Nephron progenitor cell (in vitro differentiated cells): ENCODE results near the gene TFDP2.

Experiments used
- DNase-seq: peaks from one replicate; pipeline ENCODE4 v3.0.0; 2021
- H3K27ac Mint-ChIP-seq: 2 replicates; pipeline ENCODE4 v1.8.0; 2021; ENCODE audit warnings: mild to moderate bottlenecking, moderate library complexity, mixed read lengths
- H3K27me3 Mint-ChIP-seq: 2 replicates; pipeline ENCODE4 v1.8.0; 2021; ENCODE audit warnings: mild to moderate bottlenecking, low read depth, mixed read lengths; ENCODE audit not compliant: poor library complexity
- H3K36me3 Mint-ChIP-seq: 2 replicates; pipeline ENCODE4 v1.8.0; 2021; ENCODE audit warnings: low read depth, mixed read lengths
- H3K4me1 Mint-ChIP-seq: 2 replicates; pipeline ENCODE4 v1.8.0; 2021; ENCODE audit warnings: mixed read lengths
- H3K4me3 Mint-ChIP-seq: 2 replicates; pipeline ENCODE4 v1.8.0; 2021; ENCODE audit warnings: mild to moderate bottlenecking, moderate library complexity, mixed read lengths
- H3K9me3 Mint-ChIP-seq: 2 replicates; pipeline ENCODE4 v1.8.0; 2021; ENCODE audit warnings: mild to moderate bottlenecking, moderate library complexity, mixed read lengths
- TF ChIP-seq, protein P1 (sequence below): fragments of 200-600 bp; sonication (generic); IDR thresholded peaks from 2 replicates; pipeline ENCODE4 v1.5.0; 2021; ENCODE audit warnings: antibody characterized with exemption

Gene TFDP2

DNA sequence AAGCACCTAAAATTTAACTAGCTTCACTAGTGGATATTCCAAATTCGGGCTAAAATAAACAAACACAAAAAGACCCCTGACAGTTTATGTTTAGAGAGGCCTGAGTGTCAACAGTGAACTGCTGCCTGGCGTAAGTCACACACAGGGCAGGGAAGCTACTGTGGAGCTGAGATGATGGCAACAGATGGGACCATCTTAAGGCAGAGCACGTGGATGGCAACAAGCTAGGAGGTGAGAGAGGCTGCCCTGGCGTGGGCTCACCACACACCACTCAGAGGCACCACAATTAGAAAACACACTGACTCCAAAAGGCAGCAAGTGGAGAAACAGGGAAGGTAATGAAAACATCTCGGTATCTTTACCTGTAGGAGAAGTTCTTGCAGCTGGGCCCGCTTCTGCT lies 179.6 kb downstream of the TFDP2 start:
- DNase-seq, result no peak
- peaks cover 6% of the 10 kb centered on the region for H3K4me1 Mint-ChIP-seq
- H3K27me3 Mint-ChIP-seq, result no peaks in the 10 kb centered on the region
- TF ChIP-seq, protein P1, sequence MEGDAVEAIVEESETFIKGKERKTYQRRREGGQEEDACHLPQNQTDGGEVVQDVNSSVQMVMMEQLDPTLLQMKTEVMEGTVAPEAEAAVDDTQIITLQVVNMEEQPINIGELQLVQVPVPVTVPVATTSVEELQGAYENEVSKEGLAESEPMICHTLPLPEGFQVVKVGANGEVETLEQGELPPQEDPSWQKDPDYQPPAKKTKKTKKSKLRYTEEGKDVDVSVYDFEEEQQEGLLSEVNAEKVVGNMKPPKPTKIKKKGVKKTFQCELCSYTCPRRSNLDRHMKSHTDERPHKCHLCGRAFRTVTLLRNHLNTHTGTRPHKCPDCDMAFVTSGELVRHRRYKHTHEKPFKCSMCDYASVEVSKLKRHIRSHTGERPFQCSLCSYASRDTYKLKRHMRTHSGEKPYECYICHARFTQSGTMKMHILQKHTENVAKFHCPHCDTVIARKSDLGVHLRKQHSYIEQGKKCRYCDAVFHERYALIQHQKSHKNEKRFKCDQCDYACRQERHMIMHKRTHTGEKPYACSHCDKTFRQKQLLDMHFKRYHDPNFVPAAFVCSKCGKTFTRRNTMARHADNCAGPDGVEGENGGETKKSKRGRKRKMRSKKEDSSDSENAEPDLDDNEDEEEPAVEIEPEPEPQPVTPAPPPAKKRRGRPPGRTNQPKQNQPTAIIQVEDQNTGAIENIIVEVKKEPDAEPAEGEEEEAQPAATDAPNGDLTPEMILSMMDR, result no peak
- H3K9me3 Mint-ChIP-seq, result no peaks in the 10 kb centered on the region
- peaks cover 61% of the 10 kb centered on the region for H3K36me3 Mint-ChIP-seq
- H3K27ac Mint-ChIP-seq, result peak overlapping the region; percentile 59
- no peak overlapping the region for H3K4me3 Mint-ChIP-seq

DNA sequence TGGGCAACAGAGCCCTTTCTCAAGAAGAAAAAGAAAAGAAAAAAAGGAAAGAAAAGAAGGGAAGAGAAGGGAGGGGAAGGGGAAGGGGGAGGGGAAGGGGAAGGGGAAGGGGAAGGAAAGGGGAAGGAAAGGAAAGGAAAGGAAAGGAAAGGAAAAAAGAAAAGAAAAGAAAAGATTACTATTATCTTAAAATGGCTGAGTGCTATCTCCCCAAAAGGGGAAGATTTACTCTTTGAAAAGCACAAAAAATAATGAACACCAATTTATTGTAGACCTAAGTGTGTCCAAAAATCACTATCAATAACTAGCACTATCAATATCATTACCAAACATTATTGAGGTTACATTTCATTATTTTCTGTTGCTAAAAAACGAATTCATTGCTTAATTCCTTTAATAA lies 183.9 kb downstream of the TFDP2 start:
- H3K4me1 Mint-ChIP-seq, result peaks cover 4% of the 10 kb centered on the region
- no peak for DNase-seq
- peaks cover 62% of the 10 kb centered on the region for H3K36me3 Mint-ChIP-seq
- H3K27ac Mint-ChIP-seq, result no peak overlapping the region
- no peak overlapping the region for H3K4me3 Mint-ChIP-seq
- H3K27me3 Mint-ChIP-seq, result no peaks in the 10 kb centered on the region
- H3K9me3 Mint-ChIP-seq, result no peaks in the 10 kb centered on the region
- TF ChIP-seq, protein P1, result no peak

DNA sequence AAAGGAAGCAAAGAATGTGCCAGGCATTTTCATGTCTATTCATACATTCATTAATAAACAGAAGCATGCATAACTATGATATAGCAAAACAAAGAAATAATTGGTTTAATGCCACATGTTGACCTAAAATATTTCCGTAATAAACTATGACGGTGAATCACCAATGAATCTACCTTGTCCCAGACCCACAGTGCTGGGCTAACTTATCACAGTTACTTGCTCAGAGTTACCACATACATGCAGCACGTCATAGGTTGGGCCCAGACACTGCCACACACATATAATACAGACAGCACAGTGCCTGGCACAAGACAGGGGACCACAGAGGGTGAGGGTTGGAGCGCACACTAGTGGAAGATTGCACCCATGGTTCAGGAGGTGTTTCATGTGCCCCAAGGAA lies 186.0 kb downstream of the TFDP2 start:
- no peaks in the 10 kb centered on the region for H3K9me3 Mint-ChIP-seq
- no peak overlapping the region for H3K4me3 Mint-ChIP-seq
- TF ChIP-seq, protein P1, result no peak
- H3K27me3 Mint-ChIP-seq, result no peaks in the 10 kb centered on the region
- DNase-seq, result no peak
- H3K4me1 Mint-ChIP-seq, result peaks cover 4% of the 10 kb centered on the region
- H3K36me3 Mint-ChIP-seq, result peaks cover 68% of the 10 kb centered on the region
- no peak overlapping the region for H3K27ac Mint-ChIP-seq

DNA sequence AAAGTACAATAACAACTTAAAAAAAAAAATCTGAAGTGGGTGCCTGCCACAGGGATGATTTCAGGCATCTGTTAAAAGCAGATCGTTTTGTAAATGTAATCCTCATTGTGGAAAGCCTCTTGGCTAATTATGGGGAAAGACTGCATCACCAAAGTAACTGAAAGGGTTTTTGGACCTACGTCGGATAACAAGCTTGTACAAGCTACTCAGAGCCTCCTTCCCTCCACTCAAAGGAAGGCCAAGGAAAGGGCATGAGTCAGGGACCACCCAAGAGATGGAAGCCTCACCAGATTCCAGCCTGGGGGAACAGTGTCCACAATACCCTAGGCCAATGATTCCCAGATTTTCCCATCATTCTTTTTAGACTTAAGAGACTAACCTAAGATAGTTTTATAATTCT lies 188.6 kb downstream of the TFDP2 start:
- TF ChIP-seq, protein P1, result no peak
- peaks cover 77% of the 10 kb centered on the region for H3K36me3 Mint-ChIP-seq
- H3K4me3 Mint-ChIP-seq, result no peak overlapping the region
- H3K9me3 Mint-ChIP-seq, result no peaks in the 10 kb centered on the region
- H3K27me3 Mint-ChIP-seq, result no peaks in the 10 kb centered on the region
- H3K4me1 Mint-ChIP-seq, result peaks cover 4% of the 10 kb centered on the region
- no peak for DNase-seq
- peak overlapping the region; percentile 54 for H3K27ac Mint-ChIP-seq

DNA sequence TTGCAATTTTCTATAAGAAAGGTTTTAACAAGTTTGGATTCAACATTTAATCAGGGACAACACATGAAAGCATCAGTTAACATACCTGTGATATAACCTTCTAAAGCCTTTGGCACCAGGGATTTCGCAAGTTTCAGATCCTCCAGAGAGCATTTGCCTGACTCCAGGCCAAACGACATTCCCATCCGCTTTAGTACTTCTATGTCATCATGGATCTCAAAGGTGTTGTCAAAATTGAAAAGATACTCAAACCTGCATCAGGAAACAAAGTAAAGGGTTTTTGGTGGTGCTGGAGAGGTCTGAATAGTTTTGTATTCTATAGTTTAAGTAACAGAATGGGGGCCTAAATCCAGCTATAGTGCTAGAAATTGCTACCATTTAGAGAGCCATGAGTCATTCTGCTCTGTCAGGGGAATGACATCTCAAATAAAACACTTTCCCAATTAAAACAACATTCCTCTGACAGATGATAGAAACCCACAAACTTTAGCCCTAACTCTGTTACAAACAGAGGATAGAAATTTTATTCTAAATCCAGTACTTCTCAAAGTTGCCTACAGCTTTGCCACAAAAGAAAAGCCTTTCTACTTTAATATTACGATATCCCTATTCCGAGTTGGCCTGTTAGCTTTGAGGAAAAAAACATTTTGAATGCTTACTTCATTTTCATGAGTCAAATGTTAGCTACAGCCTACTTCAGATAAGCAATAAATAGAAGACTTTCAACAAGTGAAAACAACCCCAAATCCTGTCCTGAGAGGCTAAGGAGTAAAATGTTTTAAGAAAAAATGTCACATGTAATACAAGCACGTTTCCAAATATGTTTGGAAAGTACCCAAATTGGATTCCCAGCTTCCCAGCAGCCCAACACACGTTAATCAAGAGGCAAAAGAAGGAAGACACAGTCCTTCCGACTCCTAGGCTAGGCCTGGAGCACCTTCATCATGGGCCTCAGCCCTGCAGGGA lies 189.5 kb downstream of the TFDP2 start:
- Mint-ChIP-seq H3K4me1 (peaks cover 11% of the 10 kb centered on the region), H3K27me3 (no peaks in the 10 kb centered on the region), H3K27ac (peak overlapping the region; percentile 48), H3K36me3 (peaks cover 83% of the 10 kb centered on the region), H3K9me3 (no peaks in the 10 kb centered on the region), H3K4me3 (no peak overlapping the region)
- DNase-seq, result no peak
- TF ChIP-seq, protein P1, result no peak

DNA sequence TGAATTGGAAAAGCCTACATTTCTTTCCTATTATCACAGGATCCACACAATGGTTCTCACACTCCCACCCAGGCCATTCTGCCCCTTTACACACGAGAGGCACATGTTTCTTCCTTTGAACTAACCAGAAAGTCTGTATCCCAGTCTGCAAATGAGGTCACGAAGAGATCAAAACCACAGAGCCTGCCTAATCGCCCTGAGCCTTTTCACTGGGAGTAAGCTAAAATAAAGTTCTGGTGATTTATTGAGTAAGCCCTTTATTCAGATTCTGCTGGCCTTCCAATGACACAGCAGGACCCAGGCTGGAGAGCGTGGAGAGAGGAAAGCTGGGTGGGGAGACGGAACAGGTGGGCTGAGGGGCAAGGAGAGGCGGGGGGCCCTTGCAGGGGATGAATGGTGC lies 194.2 kb downstream of the TFDP2 start:
- TF ChIP-seq, protein P1, result no peak
- Mint-ChIP-seq H3K36me3 (peaks cover 77% of the 10 kb centered on the region), H3K27me3 (no peaks in the 10 kb centered on the region), H3K27ac (peak overlapping the region; percentile 97), H3K4me3 (peak overlapping the region; percentile 31), H3K9me3 (no peaks in the 10 kb centered on the region), H3K4me1 (peaks cover 51% of the 10 kb centered on the region)
- peak; percentile 17 for DNase-seq
